Measurements from ENCODE around the gene CRACDL. TPM values are rescaled to one million over a fixed set of nuclear protein-coding genes. Genes with fewer than 3 reads are reported as not detected.

CRACDL gene
- total RNA-seq, 3 donors from 2014 or later (not counting 1 experiment from before 2014, with no cell fraction given): 0.09 to 0.40 (median 0.11) TPM

- no peak overlapping the region for H3K27ac Mint-ChIP-seq
- H3K4me1 ChIP-seq (ENCODE audit: control insufficient read depth, insufficient read depth, low read length): no peaks in the 10 kb centered on the region
- peaks cover 7 to 8% of the 10 kb centered on the region in 2 donors for H3K4me1 Mint-ChIP-seq
- DNase-seq: no peak
- TF ChIP-seq CTCF (IDR thresholded peaks at IDR 0.05): no peak
- H3K27ac ChIP-seq (ENCODE audit: low read length): no peak overlapping the region
- intact Hi-C loops (cut with micrococcal nuclease): no loop called here
- H3K9me3 ChIP-seq (ENCODE audit: control insufficient read depth, insufficient read depth, low read length): no peaks in the 10 kb centered on the region
- no peak for ATAC-seq
- H3K27me3 Mint-ChIP-seq (ENCODE audit: low read depth in 2 of 2): no peaks in the 10 kb centered on the region
- no peaks in the 10 kb centered on the region for H3K36me3 Mint-ChIP-seq
- H3K4me3 Mint-ChIP-seq: no peak overlapping the region
- no peaks in the 10 kb centered on the region for H3K27me3 ChIP-seq (ENCODE audit: control insufficient read depth, insufficient read depth, low read length)
- WGBS (ENCODE audit: insufficient coverage): 87% methylated on average over 15 of the region's 15 CpGs
- H3K9me3 Mint-ChIP-seq: no peaks in the 10 kb centered on the region
- no peak overlapping the region for H3K4me3 ChIP-seq (ENCODE audit: low read length)
- H3K36me3 ChIP-seq (ENCODE audit: control insufficient read depth, insufficient read depth, low read length): no peaks in the 10 kb centered on the region
Observed at GRCh38 chr2:98801921-98802321, 134.1 kb downstream of the CRACDL start.

- Mint-ChIP-seq H3K27me3 (ENCODE audit: low read depth in 2 of 2) (no peaks in the 10 kb centered on the region), H3K27ac (no peak overlapping the region), H3K4me1 (peaks cover 5 to 6% of the 10 kb centered on the region in 2 donors), H3K36me3 (no peaks in the 10 kb centered on the region), H3K4me3 (no peak overlapping the region), H3K9me3 (no peaks in the 10 kb centered on the region)
- H3K4me1 ChIP-seq (ENCODE audit: control insufficient read depth, insufficient read depth, low read length): no peaks in the 10 kb centered on the region
- H3K4me3 ChIP-seq (ENCODE audit: low read length): no peak overlapping the region
- no peaks in the 10 kb centered on the region for H3K36me3 ChIP-seq (ENCODE audit: control insufficient read depth, insufficient read depth, low read length)
- no peaks in the 10 kb centered on the region for H3K9me3 ChIP-seq (ENCODE audit: control insufficient read depth, insufficient read depth, low read length)
- no peak overlapping the region for H3K27ac ChIP-seq (ENCODE audit: low read length)
- no peak for TF ChIP-seq CTCF (IDR thresholded peaks at IDR 0.05)
- peak in 1 of 3 donors; percentile 19 for ATAC-seq
- no peak for DNase-seq
- 50% methylated on average over 1 of the region's 1 CpG for WGBS (ENCODE audit: insufficient coverage)
- H3K27me3 ChIP-seq (ENCODE audit: control insufficient read depth, insufficient read depth, low read length): no peaks in the 10 kb centered on the region
- intact Hi-C loops (cut with micrococcal nuclease): no loop called here
Observed at GRCh38 chr2:98801286-98801685, 134.7 kb downstream of the CRACDL start.

GRCh38 chr2:98800330-98801064 lies 135.5 kb downstream of the CRACDL start:
- H3K36me3 Mint-ChIP-seq: no peaks in the 10 kb centered on the region
- no peak overlapping the region for H3K27ac Mint-ChIP-seq
- H3K27me3 Mint-ChIP-seq (ENCODE audit: low read depth in 2 of 2): no peaks in the 10 kb centered on the region
- Histone ChIP-seq H3K27me3 (ENCODE audit: control insufficient read depth, insufficient read depth, low read length) (no peaks in the 10 kb centered on the region), H3K4me3 (ENCODE audit: low read length) (no peak overlapping the region), H3K36me3 (ENCODE audit: control insufficient read depth, insufficient read depth, low read length) (no peaks in the 10 kb centered on the region), H3K4me1 (ENCODE audit: control insufficient read depth, insufficient read depth, low read length) (no peaks in the 10 kb centered on the region), H3K9me3 (ENCODE audit: control insufficient read depth, insufficient read depth, low read length) (no peaks in the 10 kb centered on the region), H3K27ac (ENCODE audit: low read length) (no peak overlapping the region)
- 92% methylated on average over 8 of the region's 8 CpGs for WGBS (ENCODE audit: insufficient coverage)
- intact Hi-C loops (cut with micrococcal nuclease): no loop called here
- TF ChIP-seq CTCF (IDR thresholded peaks at IDR 0.05): no peak
- H3K4me3 Mint-ChIP-seq: no peak overlapping the region
- DNase-seq: no peak
- H3K4me1 Mint-ChIP-seq: peaks cover 5 to 6% of the 10 kb centered on the region in 2 donors
- no peaks in the 10 kb centered on the region for H3K9me3 Mint-ChIP-seq
- ATAC-seq: no peak

Measured in natural killer cell (primary cell).